ENCODE data around the gene ANKUB1.
"Not testable (repeated sequence)": the region's sequence is repeated elsewhere in the genome, so short reads cannot be mapped to it uniquely, and the experiment has no call there.

ANKUB1 gene

DNA sequence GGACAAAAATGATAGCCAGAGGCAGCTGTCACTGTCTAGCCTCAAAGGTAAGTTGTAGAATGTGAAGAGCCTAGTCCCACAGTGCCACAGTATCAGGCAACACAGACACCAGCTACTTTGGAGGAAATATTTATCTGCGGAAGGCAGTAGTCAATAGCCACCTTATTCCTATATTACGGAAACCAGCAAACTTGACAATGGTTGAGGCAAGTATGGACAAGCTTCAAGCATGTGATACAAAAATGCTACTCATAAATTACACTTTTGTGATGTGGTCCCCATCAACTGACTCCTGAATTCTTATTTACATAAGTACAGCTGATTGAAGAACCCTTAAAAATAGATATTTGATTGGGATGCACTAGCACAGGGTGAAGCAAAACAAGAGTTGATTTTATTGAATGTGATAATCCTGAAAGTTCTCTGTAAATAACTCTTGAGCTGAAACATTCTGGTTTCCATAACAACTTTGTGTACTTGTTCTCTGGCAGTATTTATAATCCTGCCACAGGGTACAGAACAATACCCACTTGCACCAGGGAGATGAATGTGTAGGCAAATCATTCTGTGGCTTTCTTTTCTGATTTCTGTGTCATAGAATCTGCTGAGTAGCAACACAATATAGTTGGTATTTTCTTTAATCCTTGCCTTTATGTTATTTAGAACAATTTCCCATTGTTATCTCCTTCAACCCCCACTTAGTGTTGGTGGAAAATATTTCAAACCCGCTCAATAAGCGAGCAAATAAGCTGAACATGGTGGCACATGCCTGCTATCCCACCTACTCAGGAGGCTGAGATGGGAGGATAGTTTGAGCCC is at the start of gene ANKUB1:
ANKUB1 (minus strand) TSS at position 103 of the 819 bp plus-strand sequence. CDS start 188 bp downstream, outside the sequence.
- DNase-seq = no peak

GRCh38 chr3:149839896-149840295 is 47.5 kb upstream of the ANKUB1 start:
- DNase-seq = no peak

- DNase-seq = not testable (repeated sequence)
These were observed 47.1 kb upstream of the ANKUB1 start for GRCh38 chr3:149839469-149839868.

- DNase-seq = not testable (repeated sequence)
These were observed 46.1 kb upstream of the ANKUB1 start for GRCh38 chr3:149838491-149838890.

- no peak for DNase-seq
These were observed 40.9 kb upstream of the ANKUB1 start for GRCh38 chr3:149833241-149833640.

DNA sequence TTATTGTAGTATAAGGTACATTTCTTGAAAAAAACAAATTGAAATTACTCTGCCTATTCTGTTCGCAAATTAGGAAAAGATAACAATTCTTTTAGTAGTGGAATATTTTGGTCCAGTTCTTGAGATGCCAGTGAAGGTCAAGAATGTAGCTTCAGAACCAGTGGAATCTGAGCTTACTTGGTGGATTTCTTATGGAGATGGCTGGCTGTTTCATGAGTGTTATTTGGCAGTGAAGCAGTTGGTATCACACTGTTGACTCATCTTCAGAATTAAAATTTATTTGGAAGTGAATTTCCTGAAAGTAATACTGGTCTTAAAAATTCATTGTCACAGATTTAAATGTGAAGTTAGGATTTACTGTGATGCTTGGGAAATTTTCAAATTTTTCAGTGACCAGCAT is 39.7 kb upstream of the ANKUB1 start:
- DNase-seq = no peak

DNA sequence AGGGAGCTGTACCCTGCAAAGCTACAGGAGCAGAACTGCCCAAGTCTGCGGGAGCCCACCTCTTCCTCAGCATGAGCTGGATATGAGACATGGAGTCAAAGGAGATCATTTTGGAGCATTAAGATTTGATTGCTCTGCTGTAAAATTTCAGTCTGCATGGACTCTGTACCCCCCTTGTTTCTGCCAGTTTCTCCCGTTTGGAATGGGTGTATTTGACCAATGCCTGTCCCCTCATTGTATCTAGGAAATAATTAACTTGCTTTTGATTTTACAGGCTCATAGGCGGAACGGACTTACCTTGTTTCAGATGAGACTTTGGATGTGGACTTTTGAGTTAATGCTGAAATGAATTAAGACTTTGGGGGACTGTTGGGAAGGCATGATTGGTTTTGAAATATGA is 39.0 kb upstream of the ANKUB1 start:
- no peak for DNase-seq

- no peak for DNase-seq
These were observed 38.5 kb upstream of the ANKUB1 start for GRCh38 chr3:149830902-149831301.

DNA sequence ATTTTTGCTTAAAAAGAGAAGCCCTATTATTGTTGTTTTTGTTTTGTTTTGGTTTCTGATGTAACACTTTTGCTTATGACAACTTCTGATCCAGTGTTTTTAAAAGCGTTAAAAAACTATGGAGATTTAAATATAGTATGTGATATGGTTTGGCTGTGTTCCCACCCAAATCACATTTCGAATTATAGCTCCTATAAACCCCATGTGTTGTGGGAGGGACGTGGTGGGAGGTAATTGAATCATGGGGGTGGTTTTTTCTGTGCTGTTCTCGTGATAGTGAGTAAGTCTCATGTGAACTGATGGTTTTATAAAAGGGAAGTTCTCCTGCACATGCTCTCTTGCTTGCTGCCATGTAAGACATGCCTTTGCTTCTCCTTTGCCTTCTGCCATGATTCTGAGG is 37.3 kb upstream of the ANKUB1 start:
- DNase-seq = not testable (repeated sequence)

GRCh38 chr3:149828390-149828789 is 36.0 kb upstream of the ANKUB1 start:
- DNase-seq = peak; percentile 34

DNA sequence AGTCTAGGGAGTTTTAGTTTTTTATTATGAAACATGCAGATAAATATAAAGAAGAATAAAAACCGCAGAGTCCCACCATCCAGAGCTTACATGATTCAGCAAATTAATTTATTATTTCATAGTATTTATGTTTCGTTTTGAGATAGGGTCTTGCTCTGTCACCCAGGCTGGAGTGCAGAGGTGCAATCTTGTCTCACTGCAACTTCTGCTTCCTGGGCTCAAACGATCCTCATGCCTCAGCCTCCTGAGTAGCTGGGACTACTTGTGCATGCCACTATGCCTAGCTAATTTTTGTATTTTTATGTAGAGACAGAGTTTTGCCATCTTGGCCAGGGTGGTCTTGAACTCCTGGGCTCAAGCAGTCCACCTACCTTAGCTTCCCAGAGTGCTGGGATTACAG is 34.3 kb upstream of the ANKUB1 start:
- DNase-seq = no peak

DNA sequence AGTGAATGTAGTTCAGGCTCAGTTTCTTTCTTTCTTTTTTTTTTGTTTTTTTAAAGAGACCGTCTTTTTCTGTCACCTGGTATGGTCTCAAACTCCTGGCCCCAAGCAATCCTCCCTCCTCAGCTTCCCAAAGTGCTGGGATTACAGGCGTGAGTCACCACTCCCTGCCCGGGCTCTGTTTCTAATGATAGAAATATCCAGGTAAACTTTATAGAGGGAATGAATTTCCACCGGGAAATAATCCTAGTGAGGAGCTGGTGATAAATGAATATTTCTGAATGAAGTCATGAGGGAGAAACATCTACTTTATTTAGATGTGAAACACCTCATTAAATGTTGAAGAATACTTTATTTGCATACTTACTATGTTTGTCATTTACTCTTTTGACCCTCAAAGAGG is 27.8 kb upstream of the ANKUB1 start:
- no peak for DNase-seq

GRCh38 chr3:149819432-149819831 is 27.1 kb upstream of the ANKUB1 start:
- DNase-seq = no peak

DNA sequence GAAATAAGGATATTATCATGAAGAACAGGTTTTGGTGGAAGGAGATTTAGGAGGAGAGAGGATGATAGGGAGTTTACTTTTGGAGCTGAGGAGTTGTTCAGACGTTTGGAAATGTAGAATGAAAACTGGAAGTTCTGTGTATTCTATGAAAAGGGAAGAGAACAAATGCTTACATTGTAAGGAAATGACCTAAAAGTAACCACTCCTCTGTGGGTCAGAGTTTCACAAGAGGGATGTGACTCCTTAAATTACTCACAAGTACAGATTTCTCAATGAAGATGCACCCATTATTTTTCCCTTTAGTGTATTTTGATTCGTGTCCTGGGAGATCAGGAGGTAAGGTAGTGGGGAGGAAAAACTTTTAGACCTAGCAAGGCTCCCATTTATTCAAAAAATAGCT is 24.6 kb upstream of the ANKUB1 start:
- DNase-seq = no peak

GRCh38 chr3:149816311-149816710 is 24.0 kb upstream of the ANKUB1 start:
- no peak for DNase-seq

DNA sequence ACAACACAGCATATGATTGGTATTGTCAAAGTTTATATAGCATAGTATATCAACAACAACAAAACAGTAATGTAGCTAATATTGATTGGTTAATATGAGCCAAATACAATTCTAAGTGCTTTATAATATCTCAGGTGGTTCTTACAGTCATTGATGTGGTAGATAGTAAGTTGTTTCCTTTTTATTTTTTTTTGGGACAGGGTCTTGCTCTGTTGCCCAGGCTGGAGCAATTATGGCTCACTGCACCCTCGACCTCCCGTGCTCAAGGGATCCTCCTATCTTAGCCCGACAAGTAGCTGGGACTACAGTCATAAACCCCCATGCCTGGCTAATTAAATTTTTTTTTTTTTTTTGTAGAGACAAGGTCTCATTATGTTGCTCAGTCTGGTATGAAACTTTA is 23.4 kb upstream of the ANKUB1 start:
- no peak for DNase-seq

DNA sequence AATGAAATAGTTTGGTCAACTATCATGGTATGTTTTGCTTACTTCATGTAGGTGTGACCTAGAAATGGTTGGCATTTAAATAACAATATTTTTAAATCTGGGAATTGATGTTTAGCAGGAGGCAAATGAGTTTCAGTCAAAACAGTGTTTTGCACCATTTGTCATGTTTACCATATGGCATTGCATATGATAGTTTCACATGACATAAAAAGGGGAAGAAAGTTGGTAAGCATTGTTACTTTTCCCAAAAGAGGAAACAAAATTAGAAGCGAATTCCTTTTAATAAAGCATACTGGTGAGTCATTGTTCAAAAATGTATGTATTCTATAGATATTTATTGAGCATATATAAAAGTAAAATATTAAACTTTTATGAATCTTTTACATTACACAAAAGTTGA is 23.0 kb upstream of the ANKUB1 start:
- no peak for DNase-seq

- DNase-seq = peak; percentile 69
These were observed 21.3 kb upstream of the ANKUB1 start for GRCh38 chr3:149813367-149814281.

DNA sequence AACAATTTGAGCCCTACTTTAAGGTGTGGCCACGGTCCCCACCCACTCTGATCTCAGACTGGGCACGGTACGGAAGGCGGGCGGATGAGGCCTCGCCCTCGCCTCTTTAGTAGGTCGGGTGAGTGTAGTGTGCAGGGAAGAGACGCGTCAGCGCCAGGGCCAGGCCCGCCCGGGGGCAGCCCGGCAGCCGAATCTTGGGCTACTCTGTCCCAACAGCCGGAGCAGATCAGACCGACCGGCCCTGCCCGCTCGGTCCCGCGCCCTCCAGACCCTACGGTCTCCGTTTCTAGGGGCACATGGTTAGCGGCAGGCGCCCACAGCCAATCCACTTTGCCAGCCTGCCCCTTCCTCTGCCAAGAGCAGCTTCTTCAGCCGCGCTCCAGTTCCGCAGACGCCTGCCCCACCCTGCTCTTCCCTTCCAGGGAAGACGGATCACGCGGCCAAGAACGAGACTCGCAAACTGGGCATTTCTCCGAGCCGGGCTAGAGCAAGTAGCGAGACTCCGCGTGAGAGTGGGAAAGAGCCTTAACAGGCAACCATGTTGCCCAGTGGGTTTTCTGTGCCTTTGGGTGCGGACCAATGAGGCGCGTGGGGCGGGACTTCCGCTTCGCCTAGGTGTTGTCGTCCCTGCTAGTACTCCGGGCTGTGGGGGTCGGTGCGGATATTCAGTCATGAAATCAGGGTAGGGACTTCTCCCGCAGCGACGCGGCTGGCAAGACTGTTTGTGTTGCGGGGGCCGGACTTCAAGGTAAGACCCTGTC is 20.4 kb upstream of the ANKUB1 start, which contains the start of gene RNF13:
RNF13 (plus strand) TSS at position 610 of the 761 bp plus-strand sequence. CDS start 32,812 bp downstream, outside the sequence.
- DNase-seq = peak; percentile 98

DNA sequence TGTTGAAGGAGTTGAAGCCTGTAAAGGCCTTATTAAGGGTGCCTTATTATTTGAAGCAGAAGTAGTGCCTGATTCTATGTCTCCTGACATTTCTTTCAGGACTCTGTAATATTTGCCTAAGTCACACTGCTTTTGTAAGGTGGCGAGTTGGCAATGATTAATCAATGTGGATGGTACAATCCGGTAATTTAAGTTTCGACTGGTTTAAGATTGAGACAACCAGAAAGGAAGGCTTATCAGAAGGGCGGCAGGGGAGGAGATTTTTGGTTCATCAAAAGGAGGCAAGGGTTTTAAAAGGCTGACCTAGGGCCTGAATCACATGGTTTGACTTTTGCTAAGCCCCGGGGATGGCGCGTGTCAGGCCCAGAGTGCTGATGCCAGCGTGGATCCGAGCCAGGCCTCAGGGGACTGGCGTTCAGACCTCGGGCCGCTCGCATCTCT is 19.8 kb upstream of the ANKUB1 start:
- DNase-seq = no peak

- DNase-seq = no peak
These were observed 18.5 kb upstream of the ANKUB1 start for GRCh38 chr3:149810846-149811245.

- DNase-seq = no peak
These were observed 17.3 kb upstream of the ANKUB1 start for GRCh38 chr3:149809699-149810098.

All from midbrain (tissue), 1 donor.